Liver (tissue), 3 donors: ENCODE results near the gene IFRD2.

ENCODE experiments used
- CTCF ChIP-seq: fragments of 150-350 bp; IDR thresholded peaks from 2 replicates; pipeline ENCODE4 v1.5.1; 2017; ENCODE audit warnings: improper control_type of control experiment, low read depth, low read length; ENCODE audit not compliant: missing input control
- FOXA1 ChIP-seq: IDR thresholded peaks from 2 replicates; pipeline ENCODE4 v1.6.1; 2016; ENCODE audit warnings: antibody characterized with exemption
- RAD21 ChIP-seq, 2 donors: IDR thresholded peaks; 2 replicates each; pipeline ENCODE4 v1.6.1; 2016; ENCODE audit warnings: antibody characterized with exemption in 2 of 2, mild to moderate bottlenecking in 2 of 2
- RXRA ChIP-seq, 2 donors: IDR thresholded peaks; 2 replicates each; pipeline ENCODE4 v1.6.1; 2017 to 2018; ENCODE audit warnings: antibody characterized with exemption in 2 of 2, mild to moderate bottlenecking in 1 of 2
- SP1 ChIP-seq: IDR thresholded peaks from 2 replicates; pipeline ENCODE4 v1.6.1; 2018; ENCODE audit warnings: antibody characterized with exemption, mild to moderate bottlenecking
- TAF1 ChIP-seq: conservative IDR thresholded peaks from 2 replicates; pipeline ENCODE4 v1.6.1; 2016; ENCODE audit warnings: antibody characterized with exemption, mild to moderate bottlenecking
- donor health status: healthy.
- donor health status: healthy.

DNA sequence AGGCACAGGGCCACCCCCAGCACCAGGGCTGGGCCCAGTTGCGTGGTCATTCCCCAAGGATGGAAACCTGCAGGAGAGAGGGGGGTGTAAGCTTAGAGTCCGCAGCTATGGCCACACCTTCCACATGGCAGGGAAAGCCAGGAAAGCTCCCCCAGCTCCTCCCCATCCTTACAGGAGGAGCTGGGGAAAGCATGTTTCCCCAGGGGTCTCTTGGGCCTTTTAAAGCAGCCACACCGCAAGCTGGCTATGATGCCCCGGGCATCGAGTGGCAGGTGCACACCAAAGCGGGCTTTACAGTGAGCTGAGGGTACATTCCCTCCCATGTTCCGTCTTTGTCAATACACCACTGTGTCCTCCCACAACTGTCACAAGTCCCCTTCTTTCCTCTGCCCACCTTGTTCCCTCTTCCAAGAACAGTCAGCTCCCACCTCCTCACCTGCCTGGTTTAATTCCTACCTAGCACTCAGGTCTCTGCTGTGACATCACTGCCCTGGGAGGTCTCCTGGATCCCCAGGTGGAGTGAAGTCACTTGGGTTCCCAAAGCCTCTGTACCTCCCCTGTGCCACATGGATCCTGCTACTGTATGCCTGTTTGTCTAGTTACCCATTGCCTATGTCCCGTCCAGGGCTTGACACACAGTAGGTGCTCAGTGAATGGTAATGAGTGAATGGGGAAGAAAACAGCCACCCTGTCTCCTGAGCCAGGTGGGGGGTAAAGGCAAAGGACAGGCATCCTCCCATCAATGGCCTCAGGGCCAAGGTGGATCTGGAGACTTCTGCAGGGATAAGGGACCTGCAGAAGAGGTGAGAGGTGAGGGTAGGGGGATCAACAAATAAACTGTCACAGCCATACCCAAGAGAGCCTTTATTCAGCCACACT, 3.6 kb upstream of the IFRD2 start:
- TF ChIP-seq CTCF (no peak), TAF1 (no peak), FOXA1 (no peak), RAD21 (IDR thresholded peaks at IDR 0.05) (no peak), RXRA (IDR thresholded peaks at IDR 0.05) (no peak), SP1 (no peak)
